A172 (cell line): Measurements from ENCODE around the gene MMUT. TPM values are rescaled to one million over a fixed set of nuclear protein-coding genes. Genes with fewer than 3 reads are reported as not detected.
"Not testable (repeated sequence)": the region's sequence is repeated elsewhere in the genome, so short reads cannot be mapped to it uniquely, and the experiment has no call there.

Experiments used
- DNase-seq: peaks from one replicate; pipeline ENCODE4 v3.0.0-alpha.2; 2015; ENCODE audit warnings: low spot score
- total RNA-seq: library from RNA; depleted of rRNA; stranded (reverse); fragments of >200 nt; shearing (Covaris generic); gene quantifications from 2 replicates; pipeline ENCODE4 v1.2.3, GENCODE V29; 2014; rRNA removed

Gene MMUT
- total RNA-seq, result 9.0 and 10.1 TPM in 2 replicates

GRCh38 chr6:49462927-49463611 lies at the start of gene MMUT, which contains the start of gene CENPQ:
TSS of gene MMUT (minus strand) at chr6:49463253. CDS start at chr6:49459466, 3,787 bp downstream.
TSS of gene CENPQ (plus strand) at chr6:49463370. CDS start at chr6:49470177, 6,807 bp downstream.
- peak; percentile 93 for DNase-seq

- no peak for DNase-seq
These were observed 46.3 kb upstream of the MMUT start for GRCh38 chr6:49509342-49509741.

- no peak for DNase-seq
These were observed 43.6 kb upstream of the MMUT start for GRCh38 chr6:49506569-49507111.

GRCh38 chr6:49504666-49505065 lies 41.6 kb upstream of the MMUT start:
- no peak for DNase-seq

- no peak for DNase-seq
These were observed 36.6 kb upstream of the MMUT start, which contains the start of gene GLYATL3 for GRCh38 chr6:49499623-49500022. TSS of gene GLYATL3 (plus strand) at chr6:49499923. CDS start at chr6:49511991, 12,068 bp downstream.

GRCh38 chr6:49499126-49499525 lies 36.1 kb upstream of the MMUT start:
- no peak for DNase-seq

- no peak for DNase-seq
These were observed 34.3 kb upstream of the MMUT start for GRCh38 chr6:49497304-49497703.

- DNase-seq, result no peak
These were observed 27.6 kb upstream of the MMUT start for GRCh38 chr6:49490633-49491032.

GRCh38 chr6:49483380-49483779 lies 20.3 kb upstream of the MMUT start:
- DNase-seq, result not testable (repeated sequence)

- DNase-seq, result not testable (repeated sequence)
These were observed 18.8 kb upstream of the MMUT start for GRCh38 chr6:49481846-49482245.

GRCh38 chr6:49479308-49479970 lies 16.4 kb upstream of the MMUT start:
- DNase-seq, result no peak

- DNase-seq, result not testable (repeated sequence)
These were observed 13.5 kb upstream of the MMUT start for GRCh38 chr6:49476564-49476963.

GRCh38 chr6:49468042-49468441 lies 5.0 kb upstream of the MMUT start:
- no peak for DNase-seq

GRCh38 chr6:49464691-49465090 lies 1.6 kb upstream of the MMUT start:
- no peak for DNase-seq

- no peak for DNase-seq
These were observed 537 bp upstream of the MMUT start for GRCh38 chr6:49463612-49463967.

GRCh38 chr6:49462599-49462926 lies 490 bp downstream of the MMUT start:
- no peak for DNase-seq

GRCh38 chr6:49462071-49462470 lies 982 bp downstream of the MMUT start:
- no peak for DNase-seq

- DNase-seq, result no peak
These were observed 5.3 kb downstream of the MMUT start for GRCh38 chr6:49457771-49458170.

- no peak for DNase-seq
These were observed 8.0 kb downstream of the MMUT start for GRCh38 chr6:49454787-49455709.

- DNase-seq, result no peak
These were observed 9.8 kb downstream of the MMUT start for GRCh38 chr6:49453221-49453620.

- no peak for DNase-seq
These were observed 32.2 kb downstream of the MMUT start for GRCh38 chr6:49430866-49431265.

GRCh38 chr6:49430187-49430586 lies 32.9 kb downstream of the MMUT start:
- no peak for DNase-seq
